BLaER1 (cell line): ENCODE results near the gene ERVW-1.
"Not testable (repeated sequence)": the region's sequence is repeated elsewhere in the genome, so short reads cannot be mapped to it uniquely, and the experiment has no call there.

Source experiments
- H3K27ac ChIP-seq: shearing (Covaris generic); formaldehyde crosslinking; 2 replicates; pipeline ENCODE4 v1.8.1; 2022
- H3K27me3 ChIP-seq: shearing (Covaris generic); formaldehyde crosslinking; 2 replicates; pipeline ENCODE4 v1.8.1; 2022
- H3K36me3 ChIP-seq: shearing (Covaris generic); formaldehyde crosslinking; 2 replicates; pipeline ENCODE4 v1.8.1; 2022
- H3K4me1 ChIP-seq: shearing (Covaris generic); formaldehyde crosslinking; 2 replicates; pipeline ENCODE4 v1.8.1; 2022
- H3K4me2 ChIP-seq: shearing (Covaris generic); formaldehyde crosslinking; 2 replicates; pipeline ENCODE4 v1.8.1; 2022
- H3K4me3 ChIP-seq: shearing (Covaris generic); formaldehyde crosslinking; 2 replicates; pipeline ENCODE4 v1.8.1; 2022
- H3K9ac ChIP-seq: shearing (Covaris generic); formaldehyde crosslinking; 2 replicates; pipeline ENCODE4 v1.8.1; 2022
- H3K9me3 ChIP-seq: shearing (Covaris generic); formaldehyde crosslinking; 2 replicates; pipeline ENCODE4 v1.8.1; 2022
- H4K20me1 ChIP-seq: shearing (Covaris generic); formaldehyde crosslinking; 2 replicates; pipeline ENCODE4 v1.8.1; 2022
- Cebpa-rat ChIP-seq: shearing (Covaris generic); IDR thresholded peaks from 2 replicates; pipeline ENCODE4 v1.8.1; 2022

ERVW-1 gene

GRCh38 chr7:92496876-92497275 is 19.1 kb upstream of the ERVW-1 start:
- Histone ChIP-seq H3K4me1 (no peaks in the 10 kb centered on the region), H3K9me3 (no peaks in the 10 kb centered on the region), H3K4me2 (no peak overlapping the region), H3K36me3 (peaks cover 69% of the 10 kb centered on the region), H3K27ac (no peak overlapping the region), H3K27me3 (no peaks in the 10 kb centered on the region), H3K4me3 (no peak overlapping the region), H4K20me1 (no peaks in the 10 kb centered on the region), H3K9ac (no peak overlapping the region)
- no peak for TF ChIP-seq Cebpa-rat

- no peak overlapping the region for H3K4me2 ChIP-seq
- H3K36me3 ChIP-seq, result peaks cover 83% of the 10 kb centered on the region
- no peak overlapping the region for H3K9ac ChIP-seq
- H3K4me1 ChIP-seq, result no peaks in the 10 kb centered on the region
- no peak overlapping the region for H3K27ac ChIP-seq
- no peaks in the 10 kb centered on the region for H4K20me1 ChIP-seq
- no peak for TF ChIP-seq Cebpa-rat
- no peaks in the 10 kb centered on the region for H3K27me3 ChIP-seq
- H3K9me3 ChIP-seq, result no peaks in the 10 kb centered on the region
- H3K4me3 ChIP-seq, result no peak overlapping the region
Measured at GRCh38 chr7:92489634-92490033, 11.9 kb upstream of the ERVW-1 start.

GRCh38 chr7:92487804-92488203 is 10.1 kb upstream of the ERVW-1 start:
- H3K4me2 ChIP-seq, result no peak overlapping the region
- H3K36me3 ChIP-seq, result peaks cover 68% of the 10 kb centered on the region
- TF ChIP-seq Cebpa-rat, result no peak
- H3K9me3 ChIP-seq, result no peaks in the 10 kb centered on the region
- H3K27me3 ChIP-seq, result no peaks in the 10 kb centered on the region
- H3K9ac ChIP-seq, result no peak overlapping the region
- no peak overlapping the region for H3K27ac ChIP-seq
- no peak overlapping the region for H3K4me3 ChIP-seq
- H4K20me1 ChIP-seq, result no peaks in the 10 kb centered on the region
- H3K4me1 ChIP-seq, result no peaks in the 10 kb centered on the region

- H3K27me3 ChIP-seq, result no peaks in the 10 kb centered on the region
- no peak overlapping the region for H3K9ac ChIP-seq
- no peak for TF ChIP-seq Cebpa-rat
- H3K4me3 ChIP-seq, result no peak overlapping the region
- H3K4me2 ChIP-seq, result no peak overlapping the region
- no peaks in the 10 kb centered on the region for H3K4me1 ChIP-seq
- H3K27ac ChIP-seq, result no peak overlapping the region
- peaks cover 50% of the 10 kb centered on the region for H3K36me3 ChIP-seq
- no peaks in the 10 kb centered on the region for H4K20me1 ChIP-seq
- no peaks in the 10 kb centered on the region for H3K9me3 ChIP-seq
Measured at GRCh38 chr7:92485974-92486373, 8.2 kb upstream of the ERVW-1 start.

- H3K4me3 ChIP-seq, result no peak overlapping the region
- H3K9me3 ChIP-seq, result no peaks in the 10 kb centered on the region
- no peak overlapping the region for H3K4me2 ChIP-seq
- H3K27me3 ChIP-seq, result no peaks in the 10 kb centered on the region
- H3K27ac ChIP-seq, result no peak overlapping the region
- no peak for TF ChIP-seq Cebpa-rat
- no peaks in the 10 kb centered on the region for H4K20me1 ChIP-seq
- H3K9ac ChIP-seq, result no peak overlapping the region
- peaks cover 44% of the 10 kb centered on the region for H3K36me3 ChIP-seq
- H3K4me1 ChIP-seq, result no peaks in the 10 kb centered on the region
Measured at GRCh38 chr7:92485267-92485892, 7.6 kb upstream of the ERVW-1 start.

- not testable (repeated sequence) for H3K4me3 ChIP-seq, H3K4me1 ChIP-seq, H3K27ac ChIP-seq
Measured at GRCh38 chr7:92484226-92484625, 6.5 kb upstream of the ERVW-1 start.

GRCh38 chr7:92483624-92484023 is 5.9 kb upstream of the ERVW-1 start:
- not testable (repeated sequence) for H3K4me1 ChIP-seq, H3K9ac ChIP-seq, H3K9me3 ChIP-seq

More at GRCh38 chr7:92484226-92484625, 6.5 kb upstream of the ERVW-1 start:
- H3K9ac ChIP-seq, H3K27me3 ChIP-seq, H3K4me2 ChIP-seq, H3K9me3 ChIP-seq, H4K20me1 ChIP-seq: not testable (repeated sequence)
- H3K36me3 ChIP-seq, result peaks cover 33% of the 10 kb centered on the region

GRCh38 chr7:92479146-92479545 is 1.4 kb upstream of the ERVW-1 start:
- H3K36me3 ChIP-seq, H3K4me2 ChIP-seq, H3K27me3 ChIP-seq, H3K4me1 ChIP-seq, H3K9me3 ChIP-seq, H3K4me3 ChIP-seq, H3K27ac ChIP-seq, H4K20me1 ChIP-seq, H3K9ac ChIP-seq: not testable (repeated sequence)

More at GRCh38 chr7:92483624-92484023, 5.9 kb upstream of the ERVW-1 start:
- H3K27me3 ChIP-seq, H3K4me3 ChIP-seq, H4K20me1 ChIP-seq, H3K4me2 ChIP-seq, H3K27ac ChIP-seq: not testable (repeated sequence)
- peaks cover 27% of the 10 kb centered on the region for H3K36me3 ChIP-seq

- Histone ChIP-seq H3K9me3 (no peaks in the 10 kb centered on the region), H3K36me3 (no peaks in the 10 kb centered on the region), H3K4me2 (no peak overlapping the region), H3K4me3 (no peak overlapping the region), H3K9ac (no peak overlapping the region), H3K4me1 (no peaks in the 10 kb centered on the region), H3K27ac (no peak overlapping the region), H4K20me1 (no peaks in the 10 kb centered on the region), H3K27me3 (no peaks in the 10 kb centered on the region)
- no peak for TF ChIP-seq Cebpa-rat
Measured at GRCh38 chr7:92478711-92479110, 965 bp upstream of the ERVW-1 start.

GRCh38 chr7:92478095-92478494 is 349 bp upstream of the ERVW-1 start:
- H3K36me3 ChIP-seq, result no peaks in the 10 kb centered on the region
- no peaks in the 10 kb centered on the region for H3K27me3 ChIP-seq
- no peaks in the 10 kb centered on the region for H4K20me1 ChIP-seq
- H3K27ac ChIP-seq, result no peak overlapping the region
- TF ChIP-seq Cebpa-rat, result no peak
- no peaks in the 10 kb centered on the region for H3K4me1 ChIP-seq
- H3K4me2 ChIP-seq, result no peak overlapping the region
- no peak overlapping the region for H3K4me3 ChIP-seq
- no peaks in the 10 kb centered on the region for H3K9me3 ChIP-seq
- H3K9ac ChIP-seq, result no peak overlapping the region

GRCh38 chr7:92475851-92476590 is 1.7 kb downstream of the ERVW-1 start:
- not testable (repeated sequence) for H3K4me2 ChIP-seq, H4K20me1 ChIP-seq, H3K27me3 ChIP-seq, H3K27ac ChIP-seq, H3K9me3 ChIP-seq, H3K36me3 ChIP-seq, H3K4me3 ChIP-seq, H3K9ac ChIP-seq, H3K4me1 ChIP-seq

- not testable (repeated sequence) for H3K4me3 ChIP-seq, H3K36me3 ChIP-seq, H3K4me2 ChIP-seq, H4K20me1 ChIP-seq, H3K27me3 ChIP-seq, H3K9ac ChIP-seq, H3K4me1 ChIP-seq, H3K9me3 ChIP-seq, H3K27ac ChIP-seq
Measured at GRCh38 chr7:92475261-92475770, 2.4 kb downstream of the ERVW-1 start.

GRCh38 chr7:92473989-92474388 is 3.8 kb downstream of the ERVW-1 start:
- not testable (repeated sequence) for H3K36me3 ChIP-seq, H3K9ac ChIP-seq

GRCh38 chr7:92468589-92468988 is 9.2 kb downstream of the ERVW-1 start:
- not testable (repeated sequence) for H3K9ac ChIP-seq, H3K27me3 ChIP-seq, H3K4me3 ChIP-seq, H3K4me2 ChIP-seq, H3K36me3 ChIP-seq, H4K20me1 ChIP-seq, H3K4me1 ChIP-seq, H3K27ac ChIP-seq
- peaks cover 18% of the 10 kb centered on the region for H3K9me3 ChIP-seq

More at GRCh38 chr7:92473989-92474388, 3.8 kb downstream of the ERVW-1 start:
- H3K4me1 ChIP-seq, H3K9me3 ChIP-seq, H3K4me3 ChIP-seq, H3K27me3 ChIP-seq, H3K27ac ChIP-seq, H4K20me1 ChIP-seq, H3K4me2 ChIP-seq: not testable (repeated sequence)
